ENCODE data around the gene PITPNC1. TPM values are rescaled to one million over a fixed set of nuclear protein-coding genes. Genes with fewer than 3 reads are reported as not detected.

The PITPNC1 gene
- total and polyA plus RNA-seq, 2 donors (not counting 1 experiment from before 2014, with no cell fraction given), result 4.7 to 26.1 TPM

GRCh38 chr17:67729903-67730302 lies 352.8 kb downstream of the PITPNC1 start:
- Mint-ChIP-seq H3K4me3 (no peak overlapping the region), H3K27me3 (no peaks in the 10 kb centered on the region), H3K4me1 (peaks cover 7% of the 10 kb centered on the region), H3K9me3 (ENCODE audit: insufficient read depth) (peaks cover 4% of the 10 kb centered on the region), H3K27ac (no peak overlapping the region)
- no peak overlapping the region for H3K4me3 ChIP-seq (ENCODE audit: control extremely low read depth in 1 of 5, extremely low read depth in 1 of 5, insufficient read depth in 1 of 5, low read depth in 2 of 5, low read length in 4 of 5)
- H2AFZ ChIP-seq (ENCODE audit: insufficient read depth, low read depth, low read length, poor library complexity, severe bottlenecking), result no peak overlapping the region
- intact Hi-C loops (cut with micrococcal nuclease), result no loop called here
- WGBS (ENCODE audit: insufficient coverage), result 100% methylated on average over 4 of the region's 6 CpGs
- no peaks in the 10 kb centered on the region for H3K4me1 ChIP-seq (ENCODE audit: control insufficient read depth in 2 of 2, insufficient read depth in 2 of 2, low read length in 2 of 2)
- H3K9ac ChIP-seq (ENCODE audit: low read length), result no peak overlapping the region
- peaks cover 52% of the 10 kb centered on the region for H3K79me2 ChIP-seq (ENCODE audit: control insufficient read depth, insufficient read depth, low read length)
- no peaks in the 10 kb centered on the region for H3K27me3 ChIP-seq (replicated peaks in 1 of 4; ENCODE audit: control extremely low read depth in 1 of 4, control insufficient read depth in 3 of 4, insufficient read depth in 4 of 4, low read length in 3 of 4)
- TF ChIP-seq, protein P1, sequence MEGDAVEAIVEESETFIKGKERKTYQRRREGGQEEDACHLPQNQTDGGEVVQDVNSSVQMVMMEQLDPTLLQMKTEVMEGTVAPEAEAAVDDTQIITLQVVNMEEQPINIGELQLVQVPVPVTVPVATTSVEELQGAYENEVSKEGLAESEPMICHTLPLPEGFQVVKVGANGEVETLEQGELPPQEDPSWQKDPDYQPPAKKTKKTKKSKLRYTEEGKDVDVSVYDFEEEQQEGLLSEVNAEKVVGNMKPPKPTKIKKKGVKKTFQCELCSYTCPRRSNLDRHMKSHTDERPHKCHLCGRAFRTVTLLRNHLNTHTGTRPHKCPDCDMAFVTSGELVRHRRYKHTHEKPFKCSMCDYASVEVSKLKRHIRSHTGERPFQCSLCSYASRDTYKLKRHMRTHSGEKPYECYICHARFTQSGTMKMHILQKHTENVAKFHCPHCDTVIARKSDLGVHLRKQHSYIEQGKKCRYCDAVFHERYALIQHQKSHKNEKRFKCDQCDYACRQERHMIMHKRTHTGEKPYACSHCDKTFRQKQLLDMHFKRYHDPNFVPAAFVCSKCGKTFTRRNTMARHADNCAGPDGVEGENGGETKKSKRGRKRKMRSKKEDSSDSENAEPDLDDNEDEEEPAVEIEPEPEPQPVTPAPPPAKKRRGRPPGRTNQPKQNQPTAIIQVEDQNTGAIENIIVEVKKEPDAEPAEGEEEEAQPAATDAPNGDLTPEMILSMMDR (IDR thresholded peaks at IDR 0.05), result no peak
- TF ChIP-seq EZH2 (IDR thresholded peaks at IDR 0.05; ENCODE audit: borderline replicate concordance, insufficient read depth, low read depth, low read length, poor library complexity, severe bottlenecking), result no peak
- peaks cover 23 to 77% of the 10 kb centered on the region in 2 experiments for H3K36me3 ChIP-seq (replicated peaks in 1 of 2; ENCODE audit: control extremely low read depth in 1 of 2, control insufficient read depth in 1 of 2, extremely low read depth in 1 of 2, insufficient read depth in 2 of 2, low read length in 1 of 2)
- H3K27ac ChIP-seq (ENCODE audit: low read length in 2 of 2), result no peak overlapping the region
- H3K9me3 ChIP-seq (ENCODE audit: control extremely low read depth in 1 of 3, control insufficient read depth in 2 of 3, insufficient read depth in 1 of 3, low read length in 2 of 3), result peaks cover 0 to 4% (median 3%) of the 10 kb centered on the region in 3 donors
- POLR2A ChIA-PET, result no interaction called here
- CTCF ChIA-PET, result interaction anchor here (0.6 kb wide), 1 partner anchor 754 kb away, joined by 4 read pairs; no protein-coding TSS in a partner anchor
- no peak overlapping the region for H3K4me2 ChIP-seq (replicated peaks; ENCODE audit: low read depth, low read length, poor library complexity, severe bottlenecking)
- H4K20me1 ChIP-seq (ENCODE audit: control insufficient read depth, insufficient read depth, low read length, poor library complexity, severe bottlenecking), result peaks cover 29% of the 10 kb centered on the region
- ATAC-seq (ENCODE audit: low read depth) (no peak), DNase-seq (no peak)

DNA sequence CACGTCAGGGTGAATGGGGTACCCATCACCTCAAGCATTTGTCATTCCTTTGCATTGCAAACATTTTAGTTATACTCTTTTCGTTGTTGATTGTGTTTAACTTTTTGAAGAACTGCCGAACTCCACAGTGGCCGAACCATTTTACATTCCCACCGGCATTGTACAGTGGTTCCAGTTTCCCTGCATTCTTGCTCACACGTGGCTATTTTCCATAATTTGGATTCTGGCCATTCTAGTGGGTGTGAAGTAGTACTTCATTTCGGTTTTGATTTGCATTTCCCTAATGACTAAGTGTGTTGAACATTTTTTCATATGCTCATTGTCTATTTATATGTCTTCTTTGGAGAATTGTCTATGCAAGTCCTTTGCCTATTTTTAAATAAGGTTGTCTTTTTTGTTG lies 353.6 kb downstream of the PITPNC1 start:
- ATAC-seq (ENCODE audit: low read depth), result no peak
- ChIA-PET POLR2A (no interaction called here), CTCF (no interaction called here)
- Histone ChIP-seq H3K4me1 (ENCODE audit: control insufficient read depth in 2 of 2, insufficient read depth in 2 of 2, low read length in 2 of 2) (no peaks in the 10 kb centered on the region), H3K36me3 (replicated peaks in 1 of 2; ENCODE audit: control extremely low read depth in 1 of 2, control insufficient read depth in 1 of 2, extremely low read depth in 1 of 2, insufficient read depth in 2 of 2, low read length in 1 of 2) (peaks cover 21 to 74% of the 10 kb centered on the region in 2 experiments), H3K4me2 (replicated peaks; ENCODE audit: low read depth, low read length, poor library complexity, severe bottlenecking) (no peak overlapping the region), H2AFZ (ENCODE audit: insufficient read depth, low read depth, low read length, poor library complexity, severe bottlenecking) (no peak overlapping the region), H3K27me3 (replicated peaks in 1 of 4; ENCODE audit: control extremely low read depth in 1 of 4, control insufficient read depth in 3 of 4, insufficient read depth in 4 of 4, low read length in 3 of 4) (no peaks in the 10 kb centered on the region), H4K20me1 (ENCODE audit: control insufficient read depth, insufficient read depth, low read length, poor library complexity, severe bottlenecking) (peaks cover 29% of the 10 kb centered on the region), H3K4me3 (ENCODE audit: control extremely low read depth in 1 of 5, extremely low read depth in 1 of 5, insufficient read depth in 1 of 5, low read depth in 2 of 5, low read length in 4 of 5) (no peak overlapping the region), H3K9ac (ENCODE audit: low read length) (no peak overlapping the region), H3K27ac (ENCODE audit: low read length in 2 of 2) (no peak overlapping the region), H3K79me2 (ENCODE audit: control insufficient read depth, insufficient read depth, low read length) (peaks cover 44% of the 10 kb centered on the region), H3K9me3 (ENCODE audit: control extremely low read depth in 1 of 3, control insufficient read depth in 2 of 3, insufficient read depth in 1 of 3, low read length in 2 of 3) (peaks cover 0 to 4% (median 3%) of the 10 kb centered on the region in 3 donors)
- Mint-ChIP-seq H3K9me3 (ENCODE audit: insufficient read depth) (peaks cover 4% of the 10 kb centered on the region), H3K27ac (no peak overlapping the region), H3K4me1 (peaks cover 7% of the 10 kb centered on the region), H3K27me3 (no peaks in the 10 kb centered on the region), H3K4me3 (no peak overlapping the region)
- intact Hi-C loops (cut with micrococcal nuclease), result no loop called here
- TF ChIP-seq, protein P1 (IDR thresholded peaks at IDR 0.05), result no peak
- TF ChIP-seq EZH2 (IDR thresholded peaks at IDR 0.05; ENCODE audit: borderline replicate concordance, insufficient read depth, low read depth, low read length, poor library complexity, severe bottlenecking), result no peak
- DNase-seq, result no peak
- WGBS (ENCODE audit: insufficient coverage), result 100% methylated on average over 2 of the region's 7 CpGs
